GM11168 (cell line): ENCODE measurements around the gene TBKBP1.

Experiments used
- in situ Hi-C: fragments of 300-500 bp; cut with MboI; formaldehyde crosslinking; loops from one replicate; pipeline ENCODE4 v1.12.0; 2022; ENCODE audit warnings: low sequenced_read_pairs; ENCODE audit not compliant: unreplicated experiment

TBKBP1 gene

GRCh38 chr17:47697906-47698711 lies 4.1 kb downstream of the TBKBP1 start:
- in situ Hi-C loops: no loop called here

- in situ Hi-C loops: no loop called here
These were observed 5.0 kb downstream of the TBKBP1 start for GRCh38 chr17:47698749-47699535.

- in situ Hi-C loops: no loop called here
These were observed 5.5 kb downstream of the TBKBP1 start for GRCh38 chr17:47699536-47699840.

GRCh38 chr17:47700471-47701449 lies 6.8 kb downstream of the TBKBP1 start:
- in situ Hi-C loops: no loop called here

GRCh38 chr17:47701608-47702007 lies 7.6 kb downstream of the TBKBP1 start:
- in situ Hi-C loops: no loop called here

- in situ Hi-C loops: no loop called here
These were observed 8.5 kb downstream of the TBKBP1 start for GRCh38 chr17:47702391-47702995.

- in situ Hi-C loops: no loop called here
These were observed 9.2 kb downstream of the TBKBP1 start for GRCh38 chr17:47703191-47703591.

- in situ Hi-C loops: no loop called here
These were observed 9.7 kb downstream of the TBKBP1 start for GRCh38 chr17:47703671-47704070.

GRCh38 chr17:47704116-47704515 lies 10.2 kb downstream of the TBKBP1 start:
- in situ Hi-C loops: no loop called here

- in situ Hi-C loops: no loop called here
These were observed 10.8 kb downstream of the TBKBP1 start for GRCh38 chr17:47704736-47705135.

- in situ Hi-C loops: no loop called here
These were observed 11.9 kb downstream of the TBKBP1 start for GRCh38 chr17:47705536-47706530.

- in situ Hi-C loops: no loop called here
These were observed 13.3 kb downstream of the TBKBP1 start for GRCh38 chr17:47707056-47707804.

GRCh38 chr17:47707884-47708283 lies 13.9 kb downstream of the TBKBP1 start:
- in situ Hi-C loops: no loop called here

- in situ Hi-C loops: no loop called here
These were observed 14.4 kb downstream of the TBKBP1 start for GRCh38 chr17:47708312-47708863.

- in situ Hi-C loops: no loop called here
These were observed 15.0 kb downstream of the TBKBP1 start for GRCh38 chr17:47708864-47709541.

- in situ Hi-C loops: no loop called here
These were observed 15.6 kb downstream of the TBKBP1 start for GRCh38 chr17:47709594-47709993.

- in situ Hi-C loops: no loop called here
These were observed 17.6 kb downstream of the TBKBP1 start for GRCh38 chr17:47711366-47712099.
